HG03575 (cell line): Measurements from ENCODE around the gene MRPL32.

Source experiments
- ATAC-seq: cut with Tn5 transposase; IDR thresholded peaks from one replicate; pipeline ENCODE4 v1.9.1; 2021; ENCODE audit not compliant: unreplicated experiment, insufficient number of reproducible peaks, low FRiP score; ENCODE audit errors: extremely low read depth

Gene MRPL32

DNA sequence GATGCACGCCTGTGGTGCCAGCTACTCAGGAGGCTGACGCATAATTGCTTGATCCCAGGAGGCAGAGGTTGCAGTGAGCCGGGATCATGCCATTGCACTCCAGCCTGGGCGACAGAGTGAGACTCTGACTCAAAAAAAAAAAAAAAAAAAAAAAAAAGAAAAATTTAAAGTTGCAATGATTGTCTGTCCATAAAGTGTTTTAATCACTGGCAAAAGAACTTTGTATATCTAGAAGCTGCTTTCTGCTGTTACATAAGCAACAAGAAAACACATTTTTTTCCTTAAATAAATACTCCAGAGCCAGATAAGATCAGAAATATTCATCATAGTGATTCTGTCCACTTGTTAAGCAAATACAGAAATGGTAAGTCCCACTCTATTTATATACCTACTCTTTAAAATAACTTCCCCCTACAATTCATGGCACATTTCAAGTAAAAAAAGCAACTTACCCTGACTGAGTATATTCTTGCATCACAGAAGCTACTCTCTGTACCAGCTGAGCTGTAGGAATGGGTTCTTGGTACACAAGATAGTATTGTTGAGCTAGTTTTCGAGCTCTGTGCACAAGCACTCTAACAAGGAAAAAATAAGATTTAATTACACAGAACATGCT is 7.8 kb upstream of the MRPL32 start:
- ATAC-seq, result no peak

DNA sequence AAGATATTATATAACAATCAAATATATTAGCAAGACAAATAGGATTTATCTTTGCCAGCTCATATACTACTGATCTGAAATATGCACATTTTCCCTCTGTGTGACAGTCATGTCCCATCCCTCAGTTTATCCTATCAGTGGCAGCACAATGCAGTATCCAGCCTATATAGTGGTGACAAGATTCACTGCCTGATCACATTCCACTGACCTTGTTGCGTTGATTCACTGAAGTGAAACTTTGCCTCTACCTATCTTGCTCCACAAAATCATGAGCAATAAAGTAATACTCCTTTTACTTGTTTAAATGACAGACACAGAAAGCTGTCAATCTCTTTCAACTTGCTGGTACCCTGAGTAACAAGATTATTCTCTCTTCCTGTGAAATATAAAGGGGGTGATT is 6.5 kb upstream of the MRPL32 start:
- ATAC-seq, result no peak

DNA sequence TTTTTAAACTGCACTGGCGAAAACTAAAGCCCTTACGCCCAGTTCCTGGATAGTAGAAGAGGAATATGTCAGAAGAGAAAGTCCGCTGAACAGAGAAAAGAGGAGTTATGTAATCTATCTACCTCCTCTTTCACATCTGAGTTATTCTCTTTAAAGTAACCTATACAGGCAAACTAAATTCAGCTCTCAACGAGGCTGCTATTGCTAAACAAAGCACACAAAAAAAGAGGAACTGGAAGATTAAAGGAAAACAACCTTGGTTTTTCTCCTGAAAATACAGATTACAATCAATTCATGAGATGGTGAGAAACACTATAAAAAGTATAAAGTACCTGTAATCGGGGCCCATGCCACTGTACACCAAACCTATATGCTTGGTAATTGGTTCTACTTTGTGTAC is 6.0 kb upstream of the MRPL32 start:
- ATAC-seq, result no peak

DNA sequence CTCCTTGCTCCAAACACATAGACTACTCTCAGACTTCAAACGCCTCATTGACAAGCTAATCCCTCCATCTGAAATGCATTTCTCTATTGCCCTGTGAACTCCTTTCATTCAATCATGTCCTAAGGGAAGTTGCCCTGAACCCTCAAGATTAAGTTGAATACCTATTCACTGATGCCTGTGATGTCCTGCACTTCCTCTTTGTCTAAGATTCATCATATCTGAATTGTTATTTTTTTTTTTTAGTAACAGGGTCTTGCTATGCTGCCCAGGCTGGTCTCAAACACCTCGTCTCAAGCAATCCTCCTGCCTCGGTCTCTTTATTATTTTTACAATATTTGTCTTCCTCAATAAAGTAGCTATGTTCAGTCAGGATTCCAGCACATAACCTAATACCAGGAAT is 3.4 kb upstream of the MRPL32 start:
- ATAC-seq, result no peak

DNA sequence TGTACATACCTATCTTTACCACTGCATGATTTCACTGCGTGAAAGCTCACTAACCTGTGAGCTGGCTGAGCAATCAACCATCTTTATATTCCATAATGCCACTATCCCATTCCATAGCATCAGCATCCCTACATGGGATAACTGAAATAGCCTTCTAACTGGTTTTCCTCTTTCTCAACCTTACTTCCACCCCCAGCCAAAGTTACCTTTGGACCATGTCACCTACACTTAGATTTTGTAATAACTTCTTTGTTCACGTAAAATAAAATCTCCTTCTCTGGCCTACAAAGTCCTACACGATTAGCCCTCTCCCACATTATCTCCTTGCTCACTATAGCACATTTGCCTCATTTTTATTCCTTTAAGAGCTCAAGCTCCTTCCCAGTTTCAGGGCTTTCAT is 2.7 kb upstream of the MRPL32 start:
- no peak for ATAC-seq

DNA sequence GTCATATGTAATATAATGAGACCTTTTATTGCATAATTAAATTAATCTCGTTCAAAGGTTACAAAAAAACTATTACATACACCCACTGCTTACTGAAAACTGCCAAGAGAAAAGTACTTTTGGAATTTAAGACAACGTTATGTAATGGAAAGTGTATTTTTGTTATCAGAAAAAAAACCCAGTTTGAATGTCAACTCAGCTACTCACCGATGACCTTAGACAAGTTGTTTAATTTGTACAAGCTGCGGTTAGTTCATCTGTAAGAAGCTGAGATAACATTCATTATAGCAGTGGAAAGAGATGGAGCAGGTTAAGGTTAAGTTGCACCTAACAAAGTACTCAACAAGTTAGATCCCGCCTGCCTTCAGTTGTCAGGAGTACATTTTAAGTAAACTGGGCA is 1.3 kb upstream of the MRPL32 start:
- ATAC-seq, result no peak

DNA sequence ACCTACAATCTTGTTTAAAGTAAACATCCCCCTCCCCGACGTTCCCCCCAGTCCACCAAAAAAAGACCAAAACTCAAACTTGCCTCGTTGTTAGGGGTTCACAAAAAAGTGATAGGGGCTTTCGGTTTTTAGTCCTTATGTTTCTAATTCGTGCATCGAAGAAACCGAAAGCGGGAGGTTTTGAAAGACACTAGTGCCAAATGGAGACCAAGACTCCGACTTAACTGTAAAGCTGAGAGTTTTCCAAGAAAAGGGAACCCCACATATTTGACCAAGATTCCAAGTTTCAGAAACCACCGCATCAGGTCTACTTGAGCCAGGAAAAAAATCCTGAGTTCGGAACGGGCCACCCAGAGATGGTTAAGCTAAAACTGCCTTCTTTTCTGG is 736 bp upstream of the MRPL32 start:
- no peak for ATAC-seq

DNA sequence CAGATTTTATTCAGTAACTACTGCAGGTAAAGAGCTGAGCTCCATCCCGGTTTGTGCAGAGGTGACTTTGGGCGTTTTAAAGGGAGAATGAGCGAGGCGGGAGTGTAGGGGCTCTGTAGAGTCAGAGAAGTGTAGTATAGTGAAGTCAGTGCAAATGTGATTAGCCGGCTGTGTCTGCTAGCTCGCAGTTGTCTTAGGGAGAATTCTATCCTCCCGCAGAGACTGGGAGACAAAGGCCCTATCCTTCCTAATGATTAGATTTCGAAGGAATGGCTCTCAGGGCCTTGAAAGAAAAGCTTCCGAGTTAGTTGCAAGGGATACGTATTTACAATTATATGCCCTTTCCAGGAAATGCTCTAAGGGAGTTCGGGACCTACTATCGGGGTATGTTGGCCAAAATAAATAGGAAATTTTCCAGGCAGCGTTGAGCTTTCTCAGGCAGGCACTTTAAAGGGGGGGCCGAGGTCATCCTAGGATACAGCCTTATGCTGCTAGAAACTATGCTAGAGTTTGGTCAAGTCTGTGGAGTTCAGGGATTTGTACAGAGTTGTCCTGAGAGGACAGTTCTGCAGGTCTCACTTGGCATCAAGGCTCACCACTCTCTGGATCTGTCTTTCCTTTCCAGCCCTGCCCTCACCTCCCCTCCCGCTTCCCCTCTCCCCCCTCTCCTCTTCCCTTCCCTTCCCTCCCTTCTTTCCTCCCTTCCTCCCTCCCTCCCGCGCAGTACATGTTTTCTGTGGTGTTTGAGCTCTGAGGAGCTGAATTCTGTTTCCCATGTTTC is 825 bp downstream of the MRPL32 start:
- ATAC-seq, result no peak

DNA sequence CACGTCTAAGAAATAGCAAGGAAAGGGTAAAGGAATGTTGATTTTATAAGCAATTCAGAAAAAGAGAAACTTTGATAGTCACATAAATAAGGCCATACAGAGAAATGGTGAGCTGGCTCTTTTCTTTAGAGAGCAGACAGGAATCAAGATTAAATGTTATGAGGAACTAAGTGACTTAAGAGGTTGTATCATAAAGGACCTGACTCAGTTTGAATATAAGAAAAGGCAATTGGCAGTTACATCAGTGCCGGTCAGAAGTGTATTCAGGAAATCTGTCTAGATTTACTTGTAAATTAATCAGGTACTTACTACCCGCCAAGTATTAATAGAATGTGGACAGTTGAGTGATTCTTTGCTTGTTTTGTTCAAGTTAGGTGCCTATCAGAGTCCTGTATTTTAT is 2.1 kb downstream of the MRPL32 start:
- ATAC-seq, result no peak

DNA sequence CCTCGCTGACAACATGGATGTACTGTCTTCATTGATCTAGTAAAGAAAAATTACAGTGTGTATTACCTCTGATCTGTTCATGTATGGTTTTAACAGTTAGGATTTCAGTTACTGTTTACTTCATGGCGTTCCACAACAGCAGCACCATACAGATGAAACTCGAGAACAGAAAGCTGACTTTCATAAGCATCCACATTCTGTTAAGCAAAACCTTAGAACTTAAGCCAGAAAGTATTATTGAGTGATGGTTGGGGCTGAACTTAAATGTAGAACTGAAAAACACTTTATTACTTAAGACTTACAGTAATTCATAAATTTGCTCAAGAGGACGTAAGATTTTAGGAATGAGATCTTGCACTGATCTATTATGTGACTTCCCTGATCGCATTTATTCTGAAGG is 3.7 kb downstream of the MRPL32 start:
- ATAC-seq, result no peak

DNA sequence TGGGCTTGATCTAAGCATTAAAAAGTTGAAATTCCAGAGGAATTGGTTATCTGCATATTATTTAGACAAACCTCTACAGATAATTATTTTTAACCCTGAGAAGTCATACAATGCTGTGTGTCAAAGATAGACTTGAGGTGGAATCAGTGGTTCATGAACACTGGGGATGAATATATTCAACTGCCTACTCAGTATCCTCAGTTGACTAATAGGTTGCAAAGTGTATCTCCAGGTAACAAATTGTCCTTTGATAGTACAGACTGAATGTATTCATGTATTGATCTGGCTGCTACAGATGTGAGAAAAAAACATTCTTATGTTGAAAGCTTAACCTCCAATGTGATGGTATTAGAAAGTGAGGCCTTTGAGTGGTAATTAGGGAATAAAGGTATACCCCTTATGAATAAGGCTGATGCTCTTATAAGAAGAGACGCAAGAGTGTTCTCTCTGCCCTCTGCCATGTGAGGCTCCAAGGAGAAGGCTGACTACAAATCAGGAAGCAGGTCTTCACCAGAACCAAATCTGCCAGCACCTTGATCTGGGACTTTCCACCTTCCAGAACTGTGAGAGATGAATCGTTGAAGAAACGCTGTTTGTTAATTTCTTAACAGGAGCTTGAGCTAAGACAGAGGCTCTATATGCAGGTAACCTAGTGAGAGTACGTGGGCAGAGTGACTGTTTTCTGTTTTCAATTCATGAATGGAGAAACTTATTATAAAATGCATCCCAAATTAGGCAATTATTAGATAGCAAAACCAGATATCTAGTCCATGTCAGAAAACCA is 7.5 kb downstream of the MRPL32 start:
- ATAC-seq, result no peak

DNA sequence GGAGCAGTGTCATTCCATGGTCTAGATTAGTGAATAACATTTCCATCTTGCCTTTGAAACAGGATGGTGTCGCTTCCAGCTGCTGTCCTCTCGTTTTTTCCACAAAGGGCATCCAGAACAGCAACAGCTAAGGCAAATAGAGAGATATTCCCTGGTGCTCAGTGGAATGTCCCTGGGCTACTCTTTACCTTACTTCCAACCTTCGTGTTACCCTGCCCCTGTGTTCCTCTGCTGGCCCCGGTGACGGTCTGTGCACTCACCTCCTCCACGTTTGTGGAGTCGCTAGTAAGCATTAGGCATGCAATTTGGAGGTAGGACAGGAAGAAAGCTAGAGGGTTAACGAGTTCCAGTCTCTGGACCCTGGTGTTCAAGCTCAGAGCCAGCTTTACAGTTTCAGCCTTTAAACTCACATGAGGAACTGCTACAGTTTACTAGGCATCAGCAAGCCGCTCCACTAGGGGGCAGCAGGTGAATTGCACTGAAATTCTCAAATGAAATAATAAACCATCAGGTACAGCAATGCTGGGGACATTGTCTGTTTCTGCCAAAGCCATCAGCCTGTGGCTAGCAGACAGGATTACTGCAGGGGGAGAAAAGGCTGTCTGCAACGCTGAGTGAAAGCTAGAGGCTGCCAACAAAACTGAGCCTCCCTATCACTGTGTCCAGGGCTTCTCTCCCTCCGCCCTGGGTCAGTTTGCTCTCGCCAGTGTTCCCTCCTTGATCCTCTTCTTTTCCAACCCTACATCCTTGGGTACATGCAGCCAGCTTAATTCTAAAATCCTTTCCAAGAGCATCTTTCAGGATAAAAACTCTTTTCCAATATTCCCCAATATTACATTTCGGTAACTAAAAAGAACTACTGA is 9.0 kb downstream of the MRPL32 start:
- no peak for ATAC-seq

DNA sequence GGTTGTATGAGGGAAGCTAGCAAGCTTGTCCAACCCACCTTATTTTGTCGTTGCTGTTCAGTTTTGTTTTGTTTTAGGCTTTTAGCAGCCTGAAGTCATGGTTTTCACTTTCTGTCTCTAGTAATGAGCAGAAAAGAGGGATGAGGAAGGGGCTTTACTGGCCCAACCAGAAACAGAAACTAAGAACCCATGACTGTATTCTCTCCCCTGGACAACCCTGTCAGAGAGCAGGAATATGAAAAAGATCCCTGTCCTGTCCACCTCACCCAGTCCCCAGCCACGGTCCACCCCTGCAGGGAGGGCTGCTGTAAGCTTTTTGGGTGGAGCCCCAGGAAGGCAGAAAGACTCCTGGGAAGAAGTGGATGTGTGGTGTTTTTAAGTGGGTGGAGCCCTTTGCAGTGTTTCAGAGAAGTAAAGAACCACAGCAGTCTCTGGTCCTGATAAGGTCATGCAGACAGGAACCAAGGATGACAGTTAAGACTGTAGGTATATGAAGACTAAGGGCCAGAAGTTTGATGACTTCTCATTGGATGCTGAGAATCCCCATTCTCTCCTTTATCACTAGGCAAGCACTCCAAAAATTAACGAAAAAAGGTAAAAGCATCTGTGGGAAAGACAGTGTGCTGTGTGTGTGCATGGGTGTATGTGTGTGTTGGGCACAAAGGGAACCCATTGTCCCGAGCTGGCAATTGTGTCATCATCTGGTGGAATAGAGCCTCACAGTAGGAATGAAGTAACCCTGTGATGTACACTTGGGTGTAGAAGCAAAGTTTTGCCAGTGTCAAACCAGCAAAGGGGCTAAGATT is 13.8 kb downstream of the MRPL32 start:
- no peak for ATAC-seq

DNA sequence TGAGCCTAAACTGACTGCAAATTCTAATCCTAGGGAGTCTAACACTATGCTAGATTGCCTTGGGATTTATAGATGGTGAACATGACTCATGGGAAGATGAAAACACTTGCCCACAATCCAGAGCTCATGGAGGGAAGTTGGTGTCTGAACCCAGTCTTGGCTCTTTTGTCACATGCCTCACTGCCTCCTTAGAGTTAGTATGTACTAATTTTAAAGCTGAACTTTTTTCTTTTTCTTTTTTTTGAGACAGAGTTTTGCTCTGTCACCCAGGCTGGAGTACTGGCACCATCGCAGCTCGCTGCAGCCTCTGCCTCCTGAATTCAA is 14.4 kb downstream of the MRPL32 start:
- no peak for ATAC-seq

DNA sequence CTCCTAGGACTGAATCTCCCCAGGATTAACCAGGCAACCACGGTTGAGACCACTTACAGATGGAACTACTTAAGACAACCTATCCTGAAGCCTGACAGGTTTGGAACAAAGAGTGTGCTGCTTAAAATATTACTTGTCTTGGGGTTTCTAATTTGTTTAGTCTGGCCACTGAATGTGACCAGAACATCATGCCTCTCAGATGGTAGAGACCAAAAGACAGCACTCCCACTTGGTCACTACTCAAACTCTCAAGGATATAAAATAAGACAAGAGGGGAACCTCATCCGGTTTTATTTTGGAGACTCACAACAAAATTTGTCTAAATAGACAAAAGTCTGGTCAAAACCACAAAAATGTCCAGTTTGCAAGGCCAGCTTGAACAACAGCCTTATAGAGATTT is 15.3 kb downstream of the MRPL32 start:
- ATAC-seq, result no peak

DNA sequence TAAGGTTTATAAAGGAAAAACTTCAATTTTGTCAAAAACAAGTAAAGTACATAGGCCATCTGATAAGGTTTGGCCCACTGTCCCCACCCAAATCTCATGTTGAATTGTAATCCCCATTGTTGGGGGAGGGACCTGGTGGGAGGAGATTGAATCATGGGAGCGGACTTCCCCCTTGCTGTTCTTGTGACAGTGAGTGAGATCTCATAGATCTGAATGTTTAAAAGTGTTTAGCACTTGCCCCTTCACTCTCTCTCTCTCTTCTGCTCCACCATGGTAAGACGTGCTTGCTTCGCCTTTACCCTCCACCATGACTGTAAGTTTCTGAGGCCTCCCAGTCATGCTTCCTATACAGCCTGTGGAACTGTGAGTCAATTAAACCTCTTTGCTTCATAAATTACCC is 18.2 kb downstream of the MRPL32 start:
- ATAC-seq, result no peak

DNA sequence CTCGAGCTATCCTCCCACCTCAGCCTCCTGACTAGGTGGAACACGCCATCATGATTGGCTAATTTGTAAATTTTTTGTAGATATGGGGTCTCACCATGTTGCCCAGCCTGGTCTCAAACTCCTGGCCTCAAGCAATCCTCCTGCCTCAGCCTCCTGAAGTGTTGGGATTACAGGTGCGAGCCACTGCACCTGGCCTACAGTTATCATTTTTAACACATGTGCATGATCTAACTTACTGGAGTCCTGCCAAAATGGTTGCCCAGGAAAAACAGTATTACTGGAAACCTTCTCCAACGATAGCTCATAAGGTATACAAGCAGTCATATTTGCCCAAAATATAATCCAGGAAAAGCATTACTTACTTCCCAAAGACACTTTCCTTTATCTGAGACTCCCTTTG is 20.2 kb downstream of the MRPL32 start:
- ATAC-seq, result no peak

DNA sequence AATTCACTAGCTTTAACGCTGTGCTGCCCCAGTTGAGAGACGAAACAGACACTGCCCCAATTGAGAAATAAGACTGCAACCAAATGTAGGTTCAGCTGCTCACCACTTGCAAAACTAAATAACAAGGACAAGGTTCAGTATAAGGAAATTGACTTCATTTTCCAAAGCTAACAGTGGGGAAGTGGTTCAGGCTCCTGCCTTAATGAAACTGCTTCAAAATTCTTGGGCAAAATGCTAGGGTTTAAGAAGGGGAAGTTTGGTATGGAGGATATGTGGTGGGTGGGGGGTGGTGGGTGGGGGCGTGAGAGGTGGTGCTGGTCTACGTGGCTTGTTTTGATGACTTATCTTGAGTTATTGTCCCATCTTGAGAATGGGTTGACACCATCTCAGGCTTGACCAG is 21.8 kb downstream of the MRPL32 start:
- ATAC-seq, result no peak

DNA sequence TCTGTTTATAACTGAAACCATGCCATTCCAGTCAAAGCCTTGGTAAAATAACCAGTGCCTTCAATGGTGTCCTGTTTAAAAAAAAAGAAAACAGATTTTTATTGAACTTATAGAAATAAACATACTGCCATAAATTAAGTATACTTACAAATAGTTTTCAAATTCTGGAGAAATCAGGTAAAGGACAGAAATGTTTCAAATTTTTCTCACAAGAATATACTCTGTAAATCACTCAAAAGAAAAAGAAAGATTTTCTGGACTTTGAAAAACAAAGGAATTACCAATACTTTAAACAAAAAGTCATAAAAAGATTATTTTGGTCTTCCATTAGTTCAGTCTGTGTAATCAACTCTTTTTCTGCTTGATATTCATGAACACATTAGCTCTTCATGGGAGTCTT is 23.9 kb downstream of the MRPL32 start:
- no peak for ATAC-seq
